ENCODE results near the gene AP3D1.
A peak's percentile ranks its signal among the peaks of the same experiment; 100 is the strongest.
"Not testable (repeated sequence)": the region's sequence is repeated elsewhere in the genome, so short reads cannot be mapped to it uniquely, and the experiment has no call there.

The AP3D1 gene

GRCh38 chr19:2110822-2111221, 40.5 kb downstream of the AP3D1 start:
- no peak for DNase-seq (ENCODE audit: low read depth in 2 of 2)

- no peak for DNase-seq (ENCODE audit: low read depth in 2 of 2)
Observed at GRCh38 chr19:2109046-2109864, 42.1 kb downstream of the AP3D1 start.

GRCh38 chr19:2108251-2109016, 42.9 kb downstream of the AP3D1 start:
- no peak for DNase-seq (ENCODE audit: low read depth in 2 of 2)

GRCh38 chr19:2103045-2103707, 48.2 kb downstream of the AP3D1 start:
- no peak for DNase-seq (ENCODE audit: low read depth in 2 of 2)

- DNase-seq (ENCODE audit: low read depth in 2 of 2) = no peak
Observed at GRCh38 chr19:2101417-2102335, 49.7 kb downstream of the AP3D1 start.

- DNase-seq (ENCODE audit: low read depth in 2 of 2) = no peak
Observed at GRCh38 chr19:2100719-2101061, 50.7 kb downstream of the AP3D1 start.

GRCh38 chr19:2099937-2100718, 51.2 kb downstream of the AP3D1 start:
- DNase-seq (ENCODE audit: low read depth in 2 of 2) = no peak

- no peak for DNase-seq (ENCODE audit: low read depth in 2 of 2)
Observed at GRCh38 chr19:2099054-2099501, 52.3 kb downstream of the AP3D1 start.

GRCh38 chr19:2097886-2098327, 53.5 kb downstream of the AP3D1 start:
- no peak for DNase-seq (ENCODE audit: low read depth in 2 of 2)

- no peak for DNase-seq (ENCODE audit: low read depth in 2 of 2)
Observed at GRCh38 chr19:2097203-2097885, 54.0 kb downstream of the AP3D1 start.

GRCh38 chr19:2096480-2097202, 54.7 kb downstream of the AP3D1 start, which contains the start of gene IZUMO4:
TSS of gene IZUMO4 (plus strand) at chr19:2096915. CDS start at chr19:2096946, 31 bp downstream.
- peak; percentile 100 for DNase-seq (ENCODE audit: low read depth in 2 of 2)

GRCh38 chr19:2096034-2096479, 55.3 kb downstream of the AP3D1 start, which contains the start of gene MOB3A:
TSS of gene MOB3A (minus strand) at chr19:2096326. CDS start at chr19:2078560, 17,766 bp downstream.
- DNase-seq (ENCODE audit: low read depth in 2 of 2) = peak; percentile 65 to 75

- DNase-seq (ENCODE audit: low read depth in 2 of 2) = not testable (repeated sequence)
Observed at GRCh38 chr19:2091926-2092525, 59.3 kb downstream of the AP3D1 start.

- no peak for DNase-seq (ENCODE audit: low read depth in 2 of 2)
Observed at GRCh38 chr19:2089727-2090053, 61.7 kb downstream of the AP3D1 start.

- DNase-seq (ENCODE audit: low read depth in 2 of 2) = no peak
Observed at GRCh38 chr19:2089001-2089711, 62.2 kb downstream of the AP3D1 start.

- no peak for DNase-seq (ENCODE audit: low read depth in 2 of 2)
Observed at GRCh38 chr19:2087621-2088100, 63.7 kb downstream of the AP3D1 start.

- DNase-seq (ENCODE audit: low read depth in 2 of 2) = not testable (repeated sequence)
Observed at GRCh38 chr19:2086695-2087620, 64.4 kb downstream of the AP3D1 start.

Data from activated CD8-positive, alpha-beta memory T cell treated with anti-CD3 and anti-CD28 coated beads for 4 hours (primary cell).